SU-DHL-6 (cell line): ENCODE results near the gene ZBTB12.

Experiments used
- H2AFZ ChIP-seq: fragments of 200-600 bp; sonication (generic); 2 replicates; pipeline ENCODE4 v1.6.1; 2014; ENCODE audit warnings: low read depth, mild to moderate bottlenecking, moderate library complexity, mixed read lengths, antibody characterized with exemption, low read length; ENCODE audit not compliant: severe bottlenecking
- H3F3A ChIP-seq: fragments of 200-600 bp; shearing (Covaris generic); 2 replicates; pipeline ENCODE4 v1.6.0; 2016; ENCODE audit warnings: antibody characterized with exemption, mild to moderate bottlenecking; ENCODE audit not compliant: insufficient read depth
- H3K27ac ChIP-seq: fragments of 200-600 bp; sonication (generic); 2 replicates; pipeline ENCODE4 v1.5.1; 2016; ENCODE audit warnings: low read depth, mild to moderate bottlenecking, low read length, moderate library complexity, mixed read lengths
- H3K27me3 ChIP-seq: fragments of 200-600 bp; sonication (generic), shearing (Covaris generic); 2 replicates; pipeline ENCODE4 v1.6.0; 2014; ENCODE audit warnings: mild to moderate bottlenecking, low read length
- H3K36me3 ChIP-seq: fragments of 200-600 bp; sonication (generic); 2 replicates; pipeline ENCODE4 v1.6.1; 2014; ENCODE audit warnings: mild to moderate bottlenecking, low read length, mixed read lengths
- H3K4me2 ChIP-seq: fragments of 300-600, 200-600 bp; shearing (Covaris generic), sonication (generic); 2 replicates; pipeline ENCODE4 v1.6.0; 2014; ENCODE audit warnings: low read length, low read depth, mild to moderate bottlenecking; ENCODE audit not compliant: poor library complexity, severe bottlenecking
- H3K4me3 ChIP-seq: fragments of 200-600 bp; sonication (generic); 2 replicates; pipeline ENCODE4 v1.5.1; 2014; ENCODE audit warnings: antibody characterized with exemption, low read length, mild to moderate bottlenecking, mixed read lengths; ENCODE audit not compliant: insufficient read depth, poor library complexity, severe bottlenecking
- H3K79me2 ChIP-seq: fragments of 200-600 bp; sonication (generic); 2 replicates; pipeline ENCODE4 v1.6.1; 2014; ENCODE audit warnings: mild to moderate bottlenecking, low read length, moderate library complexity; ENCODE audit not compliant: insufficient read depth
- H3K9ac ChIP-seq: fragments of 200-600 bp; sonication (generic); 2 replicates; pipeline ENCODE4 v1.7.0; 2014; ENCODE audit warnings: mild to moderate bottlenecking, low read length
- H3K9me2 ChIP-seq: fragments of 200-600 bp; sonication (generic); replicated peaks from 2 replicates; pipeline ENCODE4 v1.6.1; 2014; ENCODE audit warnings: low read length; ENCODE audit not compliant: insufficient read depth
- H3K9me3 ChIP-seq: fragments of 200-600 bp; sonication (generic); 2 replicates; pipeline ENCODE4 v1.6.1; 2014; ENCODE audit warnings: low read length, mixed read lengths; ENCODE audit not compliant: insufficient read depth
- H4K20me1 ChIP-seq: fragments of 200-600 bp; sonication (generic); 2 replicates; pipeline ENCODE4 v1.6.1; 2014; ENCODE audit warnings: low read depth, mild to moderate bottlenecking, antibody characterized with exemption, low read length, moderate library complexity, mixed read lengths
- EZH2phosphoT487 ChIP-seq: fragments of 200-600 bp; sonication (generic), shearing (Covaris generic); conservative IDR thresholded peaks from 2 replicates; pipeline ENCODE4 v1.6.1; 2018; ENCODE audit warnings: mild to moderate bottlenecking, antibody characterized with exemption, low read length, moderate library complexity, mixed read lengths
- TF ChIP-seq, protein P1 (sequence below): fragments of 200-600 bp; sonication (generic); IDR thresholded peaks from one replicate; pipeline ENCODE4 v1.5.1; 2017; ENCODE audit warnings: antibody characterized with exemption, mild to moderate bottlenecking, low read length, moderate library complexity; ENCODE audit not compliant: insufficient read depth, poor library complexity, severe bottlenecking

Gene ZBTB12

DNA sequence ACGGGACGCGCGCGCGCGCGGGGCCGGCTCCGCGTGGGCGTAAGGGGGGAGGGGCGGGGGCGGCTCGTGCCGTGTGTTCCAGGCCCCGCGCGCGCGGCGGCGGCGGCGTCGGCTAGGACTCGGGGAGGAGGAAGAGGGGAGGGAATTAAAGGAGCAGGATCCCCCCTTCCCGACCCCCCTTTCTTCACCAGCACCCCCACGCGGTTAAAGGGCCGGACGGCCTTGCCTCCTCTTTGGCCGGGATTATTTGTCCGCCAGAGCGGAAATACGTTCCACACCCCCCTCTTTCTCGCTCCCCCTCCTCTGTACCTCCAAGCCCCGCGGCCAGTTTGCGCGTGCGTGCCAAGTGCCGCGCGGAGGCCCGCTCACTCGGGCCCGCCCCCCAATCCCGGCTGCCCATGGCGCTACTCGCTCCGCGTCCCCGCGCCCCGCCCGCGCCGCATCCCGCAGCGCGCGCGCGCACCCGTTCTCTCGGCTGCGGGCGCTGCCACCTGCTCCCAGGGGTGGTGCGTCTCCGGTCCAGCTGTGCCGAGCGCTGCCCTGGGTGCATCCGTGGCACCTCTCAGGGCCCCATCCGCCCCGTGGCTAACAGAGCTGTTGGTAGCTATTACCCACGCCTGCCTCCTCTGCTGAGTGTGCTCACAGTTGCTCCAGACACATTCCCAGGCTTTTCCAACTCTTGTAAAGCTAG, at the start of gene ZBTB12:
Gene ZBTB12, minus strand, starts transcription at position 134 of the 691 bp plus-strand sequence. CDS start 781 bp downstream, outside the sequence.
- H4K20me1 ChIP-seq = no peaks in the 10 kb centered on the region
- TF ChIP-seq EZH2phosphoT487 = no peak
- TF ChIP-seq, protein P1, sequence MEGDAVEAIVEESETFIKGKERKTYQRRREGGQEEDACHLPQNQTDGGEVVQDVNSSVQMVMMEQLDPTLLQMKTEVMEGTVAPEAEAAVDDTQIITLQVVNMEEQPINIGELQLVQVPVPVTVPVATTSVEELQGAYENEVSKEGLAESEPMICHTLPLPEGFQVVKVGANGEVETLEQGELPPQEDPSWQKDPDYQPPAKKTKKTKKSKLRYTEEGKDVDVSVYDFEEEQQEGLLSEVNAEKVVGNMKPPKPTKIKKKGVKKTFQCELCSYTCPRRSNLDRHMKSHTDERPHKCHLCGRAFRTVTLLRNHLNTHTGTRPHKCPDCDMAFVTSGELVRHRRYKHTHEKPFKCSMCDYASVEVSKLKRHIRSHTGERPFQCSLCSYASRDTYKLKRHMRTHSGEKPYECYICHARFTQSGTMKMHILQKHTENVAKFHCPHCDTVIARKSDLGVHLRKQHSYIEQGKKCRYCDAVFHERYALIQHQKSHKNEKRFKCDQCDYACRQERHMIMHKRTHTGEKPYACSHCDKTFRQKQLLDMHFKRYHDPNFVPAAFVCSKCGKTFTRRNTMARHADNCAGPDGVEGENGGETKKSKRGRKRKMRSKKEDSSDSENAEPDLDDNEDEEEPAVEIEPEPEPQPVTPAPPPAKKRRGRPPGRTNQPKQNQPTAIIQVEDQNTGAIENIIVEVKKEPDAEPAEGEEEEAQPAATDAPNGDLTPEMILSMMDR = no peak
- H3K27me3 ChIP-seq = 0 out of 2 replicates have a peak, but pooled peaks cover 3% of the 10 kb centered on the region
- no peaks in the 10 kb centered on the region for H3K9me2 ChIP-seq
- peak within 1 kb of the TSS; percentile 81 for H2AFZ ChIP-seq
- peak within 1 kb of the TSS; percentile 71 for H3K27ac ChIP-seq
- H3K4me3 ChIP-seq = peak within 1 kb of the TSS; percentile 63
- no peaks in the 10 kb centered on the region for H3K9me3 ChIP-seq
- H3K9ac ChIP-seq = peak within 1 kb of the TSS; percentile 63
- no peaks in the 10 kb centered on the region for H3K36me3 ChIP-seq
- H3K79me2 ChIP-seq = no peaks in the 10 kb centered on the region; the same call in 1 of the 2 replicates
- H3K4me2 ChIP-seq = peak within 1 kb of the TSS; percentile 65
- peaks cover 49% of the 10 kb centered on the region for H3F3A ChIP-seq

DNA sequence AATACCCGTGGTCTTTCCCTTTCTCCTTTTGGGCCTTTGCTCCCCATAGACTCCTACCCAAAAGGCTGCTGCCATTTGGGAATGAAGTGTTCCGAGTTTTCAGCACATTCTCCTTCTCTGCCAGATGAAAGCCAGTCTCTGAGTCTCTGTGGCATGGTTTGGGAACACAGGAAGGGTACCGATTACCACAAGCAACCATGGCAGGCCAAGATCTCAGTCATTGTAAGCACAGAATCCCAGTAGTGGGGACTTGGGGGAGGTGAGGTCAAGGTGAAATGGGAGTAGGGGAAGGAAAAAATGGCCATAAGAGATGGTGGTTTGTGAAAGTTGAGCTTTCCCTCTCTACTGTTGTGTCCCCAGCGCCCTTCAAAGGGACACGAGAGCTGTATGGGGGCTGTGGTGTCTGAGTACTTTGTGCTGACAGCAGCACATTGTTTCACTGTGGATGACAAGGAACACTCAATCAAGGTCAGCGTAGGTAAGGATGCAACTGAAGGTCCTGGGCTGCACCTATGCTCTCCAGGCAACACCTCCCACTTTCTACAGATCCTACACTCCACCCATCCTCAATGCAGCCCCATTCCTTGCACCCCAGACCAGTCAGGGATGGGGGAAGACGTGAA, 48.2 kb upstream of the ZBTB12 start:
- no peak overlapping the region for H2AFZ ChIP-seq
- no peaks in the 10 kb centered on the region for H4K20me1 ChIP-seq
- no peaks in the 10 kb centered on the region for H3F3A ChIP-seq
- no peaks in the 10 kb centered on the region for H3K9me3 ChIP-seq
- H3K9ac ChIP-seq = no peak overlapping the region
- no peaks in the 10 kb centered on the region for H3K9me2 ChIP-seq
- H3K4me3 ChIP-seq = no peak overlapping the region
- H3K4me2 ChIP-seq = no peak overlapping the region
- no peaks in the 10 kb centered on the region for H3K27me3 ChIP-seq
- no peak overlapping the region for H3K27ac ChIP-seq
- TF ChIP-seq, protein P1 = no peak
- no peak for TF ChIP-seq EZH2phosphoT487
- H3K36me3 ChIP-seq = no peaks in the 10 kb centered on the region
- no peaks in the 10 kb centered on the region for H3K79me2 ChIP-seq

- H3K9me3 ChIP-seq = no peaks in the 10 kb centered on the region
- H3K36me3 ChIP-seq = no peaks in the 10 kb centered on the region
- TF ChIP-seq EZH2phosphoT487 = no peak
- TF ChIP-seq, protein P1 = no peak
- H3K27ac ChIP-seq = no peak overlapping the region
- H3K4me3 ChIP-seq = no peak overlapping the region
- H3K9ac ChIP-seq = no peak overlapping the region
- no peaks in the 10 kb centered on the region for H3K27me3 ChIP-seq
- no peak overlapping the region for H2AFZ ChIP-seq
- H3F3A ChIP-seq = no peaks in the 10 kb centered on the region
- H3K79me2 ChIP-seq = no peaks in the 10 kb centered on the region
- no peaks in the 10 kb centered on the region for H3K9me2 ChIP-seq
- H4K20me1 ChIP-seq = no peaks in the 10 kb centered on the region
- no peak overlapping the region for H3K4me2 ChIP-seq
Observed at GRCh38 chr6:31948753-31949413, 47.0 kb upstream of the ZBTB12 start.
